Pancreas (tissue), 10 donors: ENCODE data around the gene PPM1H. TPM values are rescaled to one million over a fixed set of nuclear protein-coding genes. Genes with fewer than 3 reads are reported as not detected.

Source experiments
- ATAC-seq, 4 donors: fragments of 200-7000 bp; cut with Tn5 transposase; one replicate each; pipeline versions ENCODE4 v1.8.0 to v1.9.1; 2020; ENCODE audit warnings: mild to moderate bottlenecking in 4 of 4, moderate library complexity in 4 of 4
- DNase-seq, 6 donors: peaks; one replicate each; pipeline ENCODE4 v3.0.0-alpha.2; 2020
- FAIRE-seq: peaks from 2 replicates; lab custom pipeline; 2012; peaks lifted over from hg19 to GRCh38; lab: Jason Lieb, UNC
- H3K27ac ChIP-seq, 4 donors: fragments of 200-600 bp; sonication (generic); 1 replicate in 3 of 4; 2 replicates in 1 of 4; pipeline versions ENCODE4 v1.5.0 to v1.8.0; 2020
- H3K27me3 ChIP-seq, 4 donors: fragments of 200-600 bp; one replicate each; pipeline ENCODE4 v1.8.0; 2021
- H3K36me3 ChIP-seq, 3 donors: fragments of 200-600 bp; sonication (generic) in 1 of 3; one replicate each; pipeline versions ENCODE4 v1.5.0 to v1.8.0; 2020 to 2021
- H3K4me1 ChIP-seq, 3 donors: fragments of 200-600 bp; one replicate each; pipeline ENCODE4 v1.8.0; 2021
- H3K4me3 ChIP-seq, 4 donors: fragments of 200-600 bp; sonication (generic) in 2 of 4; one replicate each; pipeline versions ENCODE4 v1.5.0 to v1.8.0; 2020 to 2021
- H3K9me3 ChIP-seq, 4 donors: fragments of 200-600 bp; one replicate each; pipeline ENCODE4 v1.8.0; 2021
- CTCF ChIP-seq, 4 donors: fragments of 200-600 bp; sonication (generic) in 3 of 4; IDR thresholded peaks; one replicate each; pipeline versions ENCODE4 v1.5.0 to v1.8.0; 2021; ENCODE audit warnings: antibody characterized with exemption in 4 of 4
- WGBS, 2 donors: extraction: QIAGEN DNeasy Blood & Tissue Kit; methylation state at CpG; one replicate each; pipeline ENCODE4 v1.1.7; 2013; 5-methylcytosine and 5-hydroxymethylcytosine counted together
- intact Hi-C, 3 donors: fragments of 100-400 bp; cut with DNase I; formaldehyde crosslinking; loops; one replicate each; pipeline versions ENCODE4 v1.11.1 to v1.14.2; 2022
- polyA plus RNA-seq, 2 donors: library from polyadenylated mRNA; stranded (reverse); fragments of 200-250 nt; gene quantifications; one replicate each; pipeline ENCODE4 v1.2.3, GENCODE V29; 2013
- total RNA-seq, 6 donors: library from RNA; stranded (reverse); fragmentation: NEBNext Ultra II Directional in 4 of 6; extraction: Animal tissue kit (Norgen Biotek cat#: 25700) in 4 of 6; gene quantifications; one replicate each; pipeline versions ENCODE4 v1.2.1 to v1.2.4, GENCODE V29; 2021 to 2023
- donor health status: healthy with polysubstance abuse.
- donor health status: DM: no; HTN: no; CAD: no; lungs with moderate emphysema.
- donor health status: DM: no; HTN: no; CAD: no.
- donor health status: control.
- donor health status: control.
- donor health status: Bipolar disorder and iron deficiency.
- donor health status: DM: yes; HTN: yes; CAD: no.
- donor health status: DM: no; HTN: no; CAD: no.
- donor health status: DM: no; HTN: no; CAD: no.
- donor health status: DM: yes; HTN: yes; CAD: no.

The PPM1H gene
- total and polyA plus RNA-seq, 8 donors = 1.7 to 12.9 (median 5.8) TPM

GRCh38 chr12:62772416-62772955 lies 162.5 kb downstream of the PPM1H start:
- 94 to 99% methylated on average over 4 of the region's 4 CpGs for WGBS, 2 donors
- Histone ChIP-seq H3K4me1 (no peaks in the 10 kb centered on the region), H3K27ac (no peak overlapping the region), H3K27me3 (no peaks in the 10 kb centered on the region), H3K4me3 (no peak overlapping the region), H3K9me3 (no peaks in the 10 kb centered on the region), H3K36me3 (no peaks in the 10 kb centered on the region)
- DNase-seq (no peak), ATAC-seq (no peak), FAIRE-seq (no peak)
- intact Hi-C loops = no loop called here
- no peak for TF ChIP-seq CTCF (IDR thresholded peaks at IDR 0.05)

GRCh38 chr12:62771828-62772227 lies 163.1 kb downstream of the PPM1H start:
- H3K4me1 ChIP-seq = no peaks in the 10 kb centered on the region
- no peak overlapping the region for H3K4me3 ChIP-seq
- FAIRE-seq = no peak
- 90 to 95% methylated on average over 2 of the region's 2 CpGs for WGBS, 2 donors
- H3K9me3 ChIP-seq = no peaks in the 10 kb centered on the region
- intact Hi-C loops = no loop called here
- H3K27ac ChIP-seq = no peak overlapping the region
- no peaks in the 10 kb centered on the region for H3K36me3 ChIP-seq
- no peak for DNase-seq
- no peaks in the 10 kb centered on the region for H3K27me3 ChIP-seq
- no peak for ATAC-seq
- no peak for TF ChIP-seq CTCF (IDR thresholded peaks at IDR 0.05)

- no peaks in the 10 kb centered on the region for H3K27me3 ChIP-seq
- 97 to 98% methylated on average over 2 of the region's 2 CpGs for WGBS, 2 donors
- no peak overlapping the region for H3K4me3 ChIP-seq
- no peaks in the 10 kb centered on the region for H3K4me1 ChIP-seq
- no peak for TF ChIP-seq CTCF (IDR thresholded peaks at IDR 0.05)
- H3K36me3 ChIP-seq = no peaks in the 10 kb centered on the region
- intact Hi-C loops = no loop called here
- FAIRE-seq (no peak), DNase-seq (no peak), ATAC-seq (no peak)
- H3K27ac ChIP-seq = no peak overlapping the region
- H3K9me3 ChIP-seq = no peaks in the 10 kb centered on the region
Observed at GRCh38 chr12:62770381-62770780, 164.6 kb downstream of the PPM1H start.

- H3K4me3 ChIP-seq = no peak overlapping the region
- no peak for ATAC-seq
Observed at GRCh38 chr12:62769076-62769619, 165.8 kb downstream of the PPM1H start.

More at GRCh38 chr12:62769076-62769619, 165.8 kb downstream of the PPM1H start:
- intact Hi-C loops = no loop called here
- Histone ChIP-seq H3K9me3 (no peaks in the 10 kb centered on the region), H3K27me3 (no peaks in the 10 kb centered on the region), H3K27ac (no peak overlapping the region), H3K4me1 (no peaks in the 10 kb centered on the region), H3K36me3 (no peaks in the 10 kb centered on the region)
- DNase-seq (no peak), FAIRE-seq (no peak)
- TF ChIP-seq CTCF (IDR thresholded peaks at IDR 0.05) = no peak
- WGBS, 2 donors = 96 to 99% methylated on average over 3 of the region's 3 CpGs
